H4 (cell line): Measurements from ENCODE around the gene GPR89B. TPM values are rescaled to one million over a fixed set of nuclear protein-coding genes. Genes with fewer than 3 reads are reported as not detected.
"Not testable (repeated sequence)": the region's sequence is repeated elsewhere in the genome, so short reads cannot be mapped to it uniquely, and the experiment has no call there.

Source experiments
- DNase-seq: peaks from one replicate; pipeline ENCODE4 v3.0.0-alpha.2; 2015; ENCODE audit warnings: low spot score
- total RNA-seq: library from RNA; depleted of rRNA; stranded (reverse); fragments of >200 nt; shearing (Covaris generic); gene quantifications from 2 replicates; pipeline ENCODE4 v1.2.3, GENCODE V29; 2014; rRNA removed

The GPR89B gene
- total RNA-seq, 1 experiment from 2014 or later = 12.3 TPM

GRCh38 chr1:148032247-148032646, 104.0 kb downstream of the GPR89B start:
- not testable (repeated sequence) for DNase-seq

- not testable (repeated sequence) for DNase-seq
These were observed 104.5 kb downstream of the GPR89B start for GRCh38 chr1:148032690-148033089.

- not testable (repeated sequence) for DNase-seq
These were observed 104.9 kb downstream of the GPR89B start for GRCh38 chr1:148033147-148033546.

- DNase-seq = not testable (repeated sequence)
These were observed 109.7 kb downstream of the GPR89B start for GRCh38 chr1:148037850-148038461.

- peak; percentile 97 for DNase-seq
These were observed 110.5 kb downstream of the GPR89B start for GRCh38 chr1:148038462-148039333.

Other genes with a start within 250 kb of the GPR89B start
- 0.15 and 0.41 TPM in 2 replicates for gene GJA5, start 167.8 kb upstream of the GPR89B start, total RNA-seq
- gene GJA8, start 25.6 kb upstream of the GPR89B start, total RNA-seq = not detected in 2 replicates
- 1.7 and 3.9 TPM in 2 replicates for gene NBPF11, start 223.9 kb downstream of the GPR89B start, total RNA-seq